GM13977 (cell line): ENCODE results near the gene ZNF385A.
A peak's percentile ranks its signal among the peaks of the same experiment; 100 is the strongest.
"Not testable (repeated sequence)": the region's sequence is repeated elsewhere in the genome, so short reads cannot be mapped to it uniquely, and the experiment has no call there.

Experiments
- DNase-seq: peaks from one replicate; pipeline ENCODE4 v3.0.0; 2012; ENCODE audit warnings: low spot score
- in situ Hi-C: fragments of 300-500 bp; cut with MboI; formaldehyde crosslinking; loops from one replicate; pipeline ENCODE4 v1.12.0; 2022; ENCODE audit warnings: low sequenced_read_pairs, low pct_unique_long_range_greater_than_20kb, mixed read lengths, inconsistent platforms; ENCODE audit not compliant: unreplicated experiment
- TF ChIP-seq, protein P1 (sequence below): IDR thresholded peaks from 2 replicates; pipeline ENCODE4 v1.5.1; 2012; ENCODE audit warnings: mild to moderate bottlenecking, control low read depth; ENCODE audit not compliant: insufficient read depth; ENCODE audit errors: extremely low read depth, missing control alignments

The ZNF385A gene

DNA sequence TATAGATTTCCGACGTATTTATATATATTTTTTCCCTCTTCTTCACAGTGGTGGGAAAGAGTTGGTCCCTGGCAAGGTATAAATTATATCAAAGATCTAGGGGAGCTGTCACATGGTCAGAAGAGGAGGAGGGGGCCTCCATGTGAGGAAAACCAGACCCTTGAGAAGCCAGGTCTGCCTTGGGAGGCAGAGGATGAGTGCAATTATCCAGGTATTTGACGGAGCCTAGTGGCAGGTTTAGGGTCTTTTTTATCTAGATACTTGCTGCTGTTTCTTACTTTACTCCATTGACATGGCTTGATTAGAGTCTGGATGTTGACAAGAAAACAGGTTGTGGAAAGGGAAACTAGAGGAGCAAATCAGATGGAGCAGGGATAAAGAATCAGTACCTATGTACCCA, 54.1 kb downstream of the ZNF385A start:
- TF ChIP-seq, protein P1, sequence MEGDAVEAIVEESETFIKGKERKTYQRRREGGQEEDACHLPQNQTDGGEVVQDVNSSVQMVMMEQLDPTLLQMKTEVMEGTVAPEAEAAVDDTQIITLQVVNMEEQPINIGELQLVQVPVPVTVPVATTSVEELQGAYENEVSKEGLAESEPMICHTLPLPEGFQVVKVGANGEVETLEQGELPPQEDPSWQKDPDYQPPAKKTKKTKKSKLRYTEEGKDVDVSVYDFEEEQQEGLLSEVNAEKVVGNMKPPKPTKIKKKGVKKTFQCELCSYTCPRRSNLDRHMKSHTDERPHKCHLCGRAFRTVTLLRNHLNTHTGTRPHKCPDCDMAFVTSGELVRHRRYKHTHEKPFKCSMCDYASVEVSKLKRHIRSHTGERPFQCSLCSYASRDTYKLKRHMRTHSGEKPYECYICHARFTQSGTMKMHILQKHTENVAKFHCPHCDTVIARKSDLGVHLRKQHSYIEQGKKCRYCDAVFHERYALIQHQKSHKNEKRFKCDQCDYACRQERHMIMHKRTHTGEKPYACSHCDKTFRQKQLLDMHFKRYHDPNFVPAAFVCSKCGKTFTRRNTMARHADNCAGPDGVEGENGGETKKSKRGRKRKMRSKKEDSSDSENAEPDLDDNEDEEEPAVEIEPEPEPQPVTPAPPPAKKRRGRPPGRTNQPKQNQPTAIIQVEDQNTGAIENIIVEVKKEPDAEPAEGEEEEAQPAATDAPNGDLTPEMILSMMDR: no peak
- in situ Hi-C loops: no loop called here
- no peak for DNase-seq

DNA sequence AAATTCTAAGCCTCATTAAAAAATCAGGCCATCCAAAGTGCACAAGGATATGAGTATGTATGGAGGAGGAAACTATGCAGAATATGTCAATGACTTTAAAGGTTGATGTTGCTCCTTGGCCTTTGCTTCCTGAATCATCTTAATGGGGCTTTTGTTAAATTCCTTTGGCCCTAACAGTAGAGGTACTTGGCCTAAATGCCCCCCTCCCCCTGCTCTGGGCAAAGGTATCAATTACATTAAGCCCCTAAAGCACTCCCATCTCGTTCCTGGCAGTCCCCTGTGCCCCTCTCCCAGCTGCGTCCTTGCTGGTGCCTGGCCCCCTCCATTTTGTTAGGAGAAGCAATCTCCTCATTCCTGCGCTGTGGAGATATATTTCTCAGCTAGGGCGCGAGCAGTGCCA, 54.8 kb downstream of the ZNF385A start:
- no peak for DNase-seq
- TF ChIP-seq, protein P1: no peak
- in situ Hi-C loops: no loop called here

DNA sequence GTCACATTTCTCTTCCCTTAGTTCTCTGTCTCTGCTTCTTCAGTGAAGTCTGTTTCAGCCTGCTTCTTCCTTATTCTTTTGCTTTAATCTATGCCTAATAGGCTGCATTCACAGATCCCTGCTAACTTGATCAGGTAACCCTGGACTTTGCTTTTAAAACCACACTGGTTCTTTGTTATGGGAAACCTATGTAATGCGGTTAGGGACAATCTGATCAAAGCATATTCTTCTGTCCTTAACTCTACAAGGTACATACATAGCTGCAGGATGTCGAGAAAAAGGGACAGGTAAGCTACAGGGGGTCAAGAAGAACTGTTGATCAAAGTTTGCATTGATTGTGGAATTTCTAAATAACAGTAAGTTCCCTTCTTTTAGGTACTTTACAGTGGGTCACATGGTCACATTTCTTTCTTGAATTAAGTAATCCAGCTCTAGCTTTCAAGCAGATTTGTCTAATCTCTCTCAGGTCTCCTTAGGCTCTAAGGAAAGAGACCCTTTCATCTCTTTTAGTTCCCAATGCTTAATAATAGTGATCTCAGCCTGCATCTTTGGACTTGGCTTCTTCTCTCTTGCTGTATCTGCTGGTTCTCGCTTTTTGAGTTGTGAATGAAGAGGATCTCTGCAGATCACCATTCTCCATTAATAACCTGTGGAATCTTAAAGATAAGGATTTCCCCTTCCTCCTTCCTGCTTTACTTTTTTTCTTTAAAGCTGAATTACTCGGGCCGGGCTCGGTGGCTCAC, 55.8 kb downstream of the ZNF385A start:
- no peak for DNase-seq
- TF ChIP-seq, protein P1: no peak
- in situ Hi-C loops: no loop called here

DNA sequence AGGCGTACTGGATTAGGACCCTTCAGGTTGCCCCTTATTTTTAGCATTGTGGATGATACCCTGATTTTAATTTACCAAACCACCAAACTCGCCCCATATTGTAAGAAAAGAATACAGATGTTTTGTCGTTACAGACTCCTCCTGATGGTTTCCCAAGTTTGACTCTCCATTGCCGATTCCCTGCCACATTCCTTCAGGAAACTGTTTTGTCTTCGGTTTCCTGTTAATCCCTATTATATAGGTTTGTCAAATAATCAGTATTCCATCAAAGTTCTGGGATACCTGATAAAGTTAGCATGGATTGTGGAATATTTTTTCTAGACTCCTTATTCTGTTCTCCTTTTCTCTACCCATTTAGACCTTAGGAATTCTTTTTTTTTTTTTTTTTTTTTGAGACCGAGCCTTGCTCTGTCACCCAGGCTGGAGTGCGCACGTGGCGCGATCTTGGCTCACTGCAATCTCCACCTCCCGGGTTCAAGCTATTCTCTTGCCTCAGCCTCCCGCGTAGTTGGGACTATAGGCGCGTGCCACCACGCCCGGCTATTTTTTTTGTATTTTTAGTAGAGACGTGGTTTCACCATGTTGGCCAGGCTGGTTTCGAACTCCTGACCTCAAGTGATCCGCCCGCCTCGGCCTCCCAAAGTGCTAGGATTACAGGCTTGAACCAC, 59.0 kb downstream of the ZNF385A start:
- in situ Hi-C loops, DNase-seq: not testable (repeated sequence)

DNA sequence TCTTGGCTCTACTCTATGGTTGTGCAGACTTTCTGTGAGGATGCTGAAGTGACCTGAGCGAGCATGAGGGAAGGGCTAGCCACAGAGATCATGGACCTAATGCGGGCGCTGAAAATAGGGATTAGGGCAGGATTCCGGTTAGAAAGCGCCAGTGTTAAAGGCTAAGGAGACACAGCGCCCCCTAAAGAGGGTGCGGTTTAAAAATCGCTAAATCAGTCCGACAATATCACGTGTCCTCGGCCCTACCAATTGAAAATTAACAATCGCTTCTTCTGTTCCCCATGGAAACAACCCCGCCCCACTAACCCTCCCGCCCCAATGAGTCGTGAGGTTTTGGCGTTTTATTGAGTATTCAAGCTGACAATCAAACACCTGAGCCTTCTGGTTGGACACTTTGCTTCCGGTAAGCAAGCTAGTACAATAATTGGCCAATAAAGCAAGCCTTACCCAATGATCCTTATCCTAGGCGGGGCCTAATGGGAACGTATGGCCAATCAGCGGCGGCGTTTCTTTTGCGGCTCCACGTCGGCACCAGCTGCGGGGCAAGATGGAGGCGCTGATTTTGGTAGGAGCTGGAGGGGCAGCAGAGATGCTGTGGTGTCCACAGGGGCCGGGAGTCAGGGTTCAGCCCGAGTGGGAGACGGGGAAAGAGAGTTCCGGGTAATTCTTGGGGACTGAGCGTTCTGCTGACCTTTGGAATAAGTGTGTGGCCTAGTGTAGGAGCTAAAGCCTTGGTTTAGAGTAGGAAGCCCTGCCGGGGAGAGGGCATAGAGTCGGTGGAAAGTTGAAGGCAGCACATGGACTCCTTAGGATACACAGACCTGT, 59.7 kb downstream of the ZNF385A start, which contains the start of gene COPZ1:
COPZ1 (plus strand) TSS at position 515 of the 825 bp plus-strand sequence; CDS start at position 548, 33 bp downstream.
- DNase-seq: peak; percentile 93
- TF ChIP-seq, protein P1: peak; percentile 70
- in situ Hi-C loops: no loop called here

DNA sequence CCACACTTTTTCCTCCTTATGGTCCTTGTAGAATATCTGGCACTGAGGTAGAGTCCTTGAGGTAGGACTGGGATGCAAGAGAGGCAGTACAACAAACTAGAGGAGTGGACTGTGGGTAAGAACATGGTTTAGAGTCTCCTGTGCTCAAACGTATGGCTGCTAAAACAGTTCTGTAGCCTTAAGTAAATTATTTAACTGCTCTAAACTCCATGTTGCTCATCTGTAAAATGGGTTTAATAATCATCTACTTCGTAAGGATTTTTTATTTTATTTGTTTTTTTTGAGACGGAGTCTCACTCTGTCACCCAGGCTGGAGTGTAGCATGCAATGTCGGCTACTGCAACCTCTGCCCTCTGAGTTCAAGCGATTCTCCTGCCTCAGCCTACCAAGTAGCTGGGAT, 63.2 kb downstream of the ZNF385A start:
- DNase-seq: no peak
- in situ Hi-C loops: no loop called here
- TF ChIP-seq, protein P1: no peak
